Endothelial cell of umbilical vein (primary cell): ENCODE results near the gene ABCC1.

Source experiments
- EZH2 ChIP-seq: IDR thresholded peaks from 2 replicates; pipeline ENCODE4 v1.6.1; 2012; ENCODE audit warnings: borderline replicate concordance, low read depth, mild to moderate bottlenecking, moderate library complexity, low read length, inconsistent platforms; ENCODE audit not compliant: severe bottlenecking
- GATA2 ChIP-seq: IDR thresholded peaks from 2 replicates; pipeline ENCODE4 v1.7.0; 2011; ENCODE audit warnings: low read depth, mild to moderate bottlenecking, moderate library complexity, mixed read lengths, low read length; ENCODE audit not compliant: insufficient read length, insufficient read depth
- MAX ChIP-seq: IDR thresholded peaks from 2 replicates; pipeline ENCODE4 v1.6.1; 2011; ENCODE audit not compliant: insufficient read depth, insufficient read length
- MYC ChIP-seq: IDR thresholded peaks from one replicate; pipeline ENCODE4 v1.6.1; 2011; ENCODE audit warnings: mild to moderate bottlenecking, low read depth, low read length
- POLR2A ChIP-seq: IDR thresholded peaks from 2 replicates; pipeline ENCODE4 v1.6.1; 2012; ENCODE audit warnings: low read depth, mild to moderate bottlenecking, control low read depth, low read length
- POLR2AphosphoS5 ChIP-seq: IDR thresholded peaks from 2 replicates; pipeline ENCODE4 v1.6.1; 2012; ENCODE audit warnings: low read depth, mild to moderate bottlenecking, control low read depth, low read length, moderate library complexity; ENCODE audit not compliant: insufficient read depth
- TF ChIP-seq, protein P1 (sequence below), 2 donors: IDR thresholded peaks; 1 replicate in 1 of 2; 2 replicates in 1 of 2; pipeline ENCODE4 v1.5.1; 2011; ENCODE audit warnings: low read length in 2 of 2, mild to moderate bottlenecking in 2 of 2, moderate library complexity in 2 of 2, control low read depth in 1 of 2, inconsistent platforms in 1 of 2, low read depth in 1 of 2; ENCODE audit not compliant: insufficient read depth in 1 of 2; ENCODE audit errors: extremely low read depth in 1 of 2

DNA sequence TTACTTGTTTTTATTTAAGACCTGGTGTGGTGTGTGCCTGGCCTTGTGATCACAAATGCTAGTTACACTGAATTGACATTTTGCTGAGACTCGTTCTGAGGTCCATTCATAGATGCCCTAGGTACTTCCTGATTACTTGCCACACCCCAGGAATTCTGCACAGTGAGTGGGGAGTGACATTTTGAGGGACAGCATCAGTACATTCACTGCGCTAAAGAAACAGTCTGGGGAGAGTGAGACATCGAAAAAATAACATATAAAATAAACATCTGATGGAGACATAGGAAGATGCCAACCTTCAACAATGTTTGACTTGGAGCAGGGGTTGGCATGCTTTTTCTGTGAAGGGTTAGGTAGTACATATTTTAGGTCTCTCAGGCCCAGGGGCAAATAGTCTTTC is 30.4 kb downstream of the ABCC1 start:
- TF ChIP-seq EZH2 = no peak
- TF ChIP-seq, protein P1, sequence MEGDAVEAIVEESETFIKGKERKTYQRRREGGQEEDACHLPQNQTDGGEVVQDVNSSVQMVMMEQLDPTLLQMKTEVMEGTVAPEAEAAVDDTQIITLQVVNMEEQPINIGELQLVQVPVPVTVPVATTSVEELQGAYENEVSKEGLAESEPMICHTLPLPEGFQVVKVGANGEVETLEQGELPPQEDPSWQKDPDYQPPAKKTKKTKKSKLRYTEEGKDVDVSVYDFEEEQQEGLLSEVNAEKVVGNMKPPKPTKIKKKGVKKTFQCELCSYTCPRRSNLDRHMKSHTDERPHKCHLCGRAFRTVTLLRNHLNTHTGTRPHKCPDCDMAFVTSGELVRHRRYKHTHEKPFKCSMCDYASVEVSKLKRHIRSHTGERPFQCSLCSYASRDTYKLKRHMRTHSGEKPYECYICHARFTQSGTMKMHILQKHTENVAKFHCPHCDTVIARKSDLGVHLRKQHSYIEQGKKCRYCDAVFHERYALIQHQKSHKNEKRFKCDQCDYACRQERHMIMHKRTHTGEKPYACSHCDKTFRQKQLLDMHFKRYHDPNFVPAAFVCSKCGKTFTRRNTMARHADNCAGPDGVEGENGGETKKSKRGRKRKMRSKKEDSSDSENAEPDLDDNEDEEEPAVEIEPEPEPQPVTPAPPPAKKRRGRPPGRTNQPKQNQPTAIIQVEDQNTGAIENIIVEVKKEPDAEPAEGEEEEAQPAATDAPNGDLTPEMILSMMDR (IDR thresholded peaks at IDR 0.05; ENCODE audit: extremely low read depth in 1 of 2, insufficient read depth in 1 of 2, low read depth in 1 of 2, low read length in 2 of 2) = no peak
- TF ChIP-seq GATA2 = no peak
- TF ChIP-seq POLR2AphosphoS5 = no peak
- no peak for TF ChIP-seq POLR2A
- TF ChIP-seq MAX = no peak
- TF ChIP-seq MYC = no peak
